Measurements from ENCODE around the gene ZNF326. TPM values are rescaled to one million over a fixed set of nuclear protein-coding genes. Genes with fewer than 3 reads are reported as not detected.

Gene ZNF326
- polyA plus RNA-seq, 1 donor (not counting 4 experiments of a cell fraction or from before 2014, with no cell fraction given), result 22.7 TPM

DNA sequence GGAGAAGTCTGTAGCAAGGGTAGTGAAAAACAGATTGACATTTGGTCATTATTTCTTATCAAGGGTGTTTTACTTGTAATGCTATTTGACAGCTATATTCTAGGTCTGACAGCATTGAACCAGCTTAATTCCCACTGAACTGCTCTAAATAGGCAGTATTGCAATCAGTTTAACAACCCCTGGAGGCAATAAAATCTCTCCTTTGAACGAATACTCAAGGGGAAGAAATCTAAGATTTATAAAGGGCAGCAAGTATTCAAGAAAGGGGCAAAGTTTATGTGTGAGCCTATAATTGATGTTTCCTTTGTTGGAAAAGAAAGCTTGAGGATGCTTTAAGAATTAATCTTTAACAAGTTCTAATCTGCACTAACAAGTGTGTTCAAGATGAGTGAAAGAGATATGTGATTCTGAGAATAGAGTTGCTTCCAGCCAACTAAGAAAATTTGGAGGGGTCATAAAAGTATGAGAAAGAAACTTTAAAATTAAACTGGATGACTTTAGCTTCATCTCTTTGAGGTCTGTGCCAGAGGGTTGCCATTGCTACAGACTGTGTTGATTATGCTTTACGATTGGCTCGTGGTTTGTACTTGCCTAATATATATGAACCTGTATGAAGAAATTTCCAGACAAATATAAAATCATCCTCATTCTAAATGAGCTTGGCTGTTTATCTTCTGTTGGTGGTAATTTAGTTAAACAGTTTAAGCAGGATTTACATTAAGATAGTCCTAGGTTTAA lies 72.5 kb downstream of the ZNF326 start:
- H3K9me1 ChIP-seq (ENCODE audit: control insufficient read depth, extremely low read depth, insufficient read depth, low read length), result no peaks in the 10 kb centered on the region
- no peak overlapping the region for H3K4me2 ChIP-seq (ENCODE audit: control insufficient read depth, extremely low read depth, insufficient read depth, low read depth, low read length)
- dilution Hi-C loops (cut with MboI; ENCODE audit: extremely low pct_ligation_motif_present, low sequenced_read_pairs), result no loop called here
- H2AFZ ChIP-seq (ENCODE audit: control insufficient read depth, low read length), result no peak overlapping the region
- no peaks in the 10 kb centered on the region for H4K20me1 ChIP-seq (ENCODE audit: control insufficient read depth, extremely low read depth, insufficient read depth, low read length)
- DNase-seq (ENCODE audit: low read depth, low spot score) (no peak), FAIRE-seq (no peak)
- H3K27me3 ChIP-seq (ENCODE audit: control insufficient read depth, extremely low read depth, insufficient read depth, low read length), result no peaks in the 10 kb centered on the region
- H3K36me3 ChIP-seq (ENCODE audit: control insufficient read depth in 2 of 2, extremely low read depth in 1 of 2, insufficient read depth in 2 of 2, low read length in 2 of 2), result no peaks in the 10 kb centered on the region
- H3K79me2 ChIP-seq (ENCODE audit: control insufficient read depth, insufficient read depth, low read length), result no peaks in the 10 kb centered on the region
- H3K4me1 ChIP-seq (ENCODE audit: control insufficient read depth, extremely low read depth, insufficient read depth, low read length), result no peaks in the 10 kb centered on the region
- no peaks in the 10 kb centered on the region for H3K9me3 ChIP-seq (ENCODE audit: control insufficient read depth, low read depth, low read length)
- TF ChIP-seq CTCF (optimal IDR thresholded peaks at IDR 0.05 in 1 of 3, IDR thresholded peaks at IDR 0.05 in 1 of 3, conservative IDR thresholded peaks at IDR 0.05 in 1 of 3; ENCODE audit: extremely low read depth in 1 of 3, insufficient read depth in 2 of 3, low read length in 3 of 3), result no peak
- no peak for TF ChIP-seq EZH2 (IDR thresholded peaks at IDR 0.05; ENCODE audit: low read length)
- no peak overlapping the region for H3K27ac ChIP-seq (ENCODE audit: control insufficient read depth, insufficient read depth, low read length)
- H3K9ac ChIP-seq (ENCODE audit: control insufficient read depth, extremely low read depth, insufficient read depth, low read length), result no peak overlapping the region
- no peak overlapping the region for H3K4me3 ChIP-seq (ENCODE audit: control insufficient read depth in 2 of 3, extremely low read depth in 1 of 3, insufficient read depth in 2 of 3, low read depth in 1 of 3, low read length in 3 of 3)

GRCh38 chr1:90068611-90069280 lies 73.8 kb downstream of the ZNF326 start:
- no peak for DNase-seq (ENCODE audit: low read depth, low spot score)
- no peaks in the 10 kb centered on the region for H3K79me2 ChIP-seq (ENCODE audit: control insufficient read depth, insufficient read depth, low read length)
- no peaks in the 10 kb centered on the region for H3K4me1 ChIP-seq (ENCODE audit: control insufficient read depth, extremely low read depth, insufficient read depth, low read length)
- no peak overlapping the region for H3K27ac ChIP-seq (ENCODE audit: control insufficient read depth, insufficient read depth, low read length)
- H3K4me2 ChIP-seq (ENCODE audit: control insufficient read depth, extremely low read depth, insufficient read depth, low read depth, low read length), result no peak overlapping the region
- no peak for FAIRE-seq
- no peak overlapping the region for H2AFZ ChIP-seq (ENCODE audit: control insufficient read depth, low read length)
- peaks cover 2% of the 10 kb centered on the region for H3K27me3 ChIP-seq (ENCODE audit: control insufficient read depth, extremely low read depth, insufficient read depth, low read length)
- no peaks in the 10 kb centered on the region for H3K9me3 ChIP-seq (ENCODE audit: control insufficient read depth, low read depth, low read length)
- no peak for TF ChIP-seq EZH2 (IDR thresholded peaks at IDR 0.05; ENCODE audit: low read length)
- no peak for TF ChIP-seq CTCF (optimal IDR thresholded peaks at IDR 0.05 in 1 of 3, IDR thresholded peaks at IDR 0.05 in 1 of 3, conservative IDR thresholded peaks at IDR 0.05 in 1 of 3; ENCODE audit: extremely low read depth in 1 of 3, insufficient read depth in 2 of 3, low read length in 3 of 3)
- H3K9ac ChIP-seq (ENCODE audit: control insufficient read depth, extremely low read depth, insufficient read depth, low read length), result no peak overlapping the region
- no peaks in the 10 kb centered on the region for H3K9me1 ChIP-seq (ENCODE audit: control insufficient read depth, extremely low read depth, insufficient read depth, low read length)
- H3K4me3 ChIP-seq (ENCODE audit: control insufficient read depth in 2 of 3, extremely low read depth in 1 of 3, insufficient read depth in 2 of 3, low read depth in 1 of 3, low read length in 3 of 3), result no peak overlapping the region
- dilution Hi-C loops (cut with MboI; ENCODE audit: extremely low pct_ligation_motif_present, low sequenced_read_pairs), result no loop called here
- no peaks in the 10 kb centered on the region for H4K20me1 ChIP-seq (ENCODE audit: control insufficient read depth, extremely low read depth, insufficient read depth, low read length)
- no peaks in the 10 kb centered on the region for H3K36me3 ChIP-seq (ENCODE audit: control insufficient read depth in 2 of 2, extremely low read depth in 1 of 2, insufficient read depth in 2 of 2, low read length in 2 of 2)

All from keratinocyte (primary cell).